DND-41 (cell line): Measurements from ENCODE around the gene BABAM1.

Source experiments
- EZH2 ChIP-seq: IDR thresholded peaks from 3 replicates; pipeline ENCODE4 v1.6.1; 2012; ENCODE audit warnings: borderline replicate concordance, low read depth, mild to moderate bottlenecking, moderate library complexity, low read length, inconsistent platforms; ENCODE audit not compliant: severe bottlenecking
- TF ChIP-seq, protein P1 (sequence below): IDR thresholded peaks from 2 replicates; pipeline ENCODE4 v1.5.1; 2012; ENCODE audit warnings: borderline replicate concordance, low read length, moderate library complexity, mild to moderate bottlenecking; ENCODE audit not compliant: poor library complexity, severe bottlenecking; ENCODE audit errors: extremely low read depth

DNA sequence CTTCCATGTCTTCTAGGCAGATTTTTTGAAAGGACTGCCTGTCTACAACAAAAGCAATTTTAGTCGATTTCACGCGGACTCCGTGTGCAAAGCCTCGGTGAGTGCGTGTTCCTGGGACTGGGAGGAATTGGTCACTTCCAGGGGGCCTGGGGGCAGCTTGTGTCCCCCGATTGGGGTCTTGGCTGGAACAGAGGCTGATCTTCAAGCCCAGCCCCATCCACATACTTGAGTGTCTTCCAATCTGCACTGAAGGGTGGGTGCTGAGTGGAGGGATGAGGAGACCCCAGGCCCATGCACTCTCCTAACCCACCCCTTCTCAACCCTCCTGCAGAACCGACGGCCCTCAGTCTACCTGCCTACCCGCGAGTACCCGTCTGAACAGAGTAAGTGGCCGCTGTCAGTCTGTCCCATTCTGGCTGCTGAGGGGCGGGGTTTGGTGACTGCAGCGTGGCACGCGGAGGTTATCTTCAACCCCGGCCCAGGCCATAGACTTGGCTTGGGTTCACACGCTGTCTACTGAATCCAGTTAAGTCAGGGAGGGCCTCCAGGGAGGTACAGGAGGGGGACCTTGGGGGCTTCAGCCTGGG lies 46.9 kb downstream of the BABAM1 start:
- no peak for TF ChIP-seq EZH2
- TF ChIP-seq, protein P1, sequence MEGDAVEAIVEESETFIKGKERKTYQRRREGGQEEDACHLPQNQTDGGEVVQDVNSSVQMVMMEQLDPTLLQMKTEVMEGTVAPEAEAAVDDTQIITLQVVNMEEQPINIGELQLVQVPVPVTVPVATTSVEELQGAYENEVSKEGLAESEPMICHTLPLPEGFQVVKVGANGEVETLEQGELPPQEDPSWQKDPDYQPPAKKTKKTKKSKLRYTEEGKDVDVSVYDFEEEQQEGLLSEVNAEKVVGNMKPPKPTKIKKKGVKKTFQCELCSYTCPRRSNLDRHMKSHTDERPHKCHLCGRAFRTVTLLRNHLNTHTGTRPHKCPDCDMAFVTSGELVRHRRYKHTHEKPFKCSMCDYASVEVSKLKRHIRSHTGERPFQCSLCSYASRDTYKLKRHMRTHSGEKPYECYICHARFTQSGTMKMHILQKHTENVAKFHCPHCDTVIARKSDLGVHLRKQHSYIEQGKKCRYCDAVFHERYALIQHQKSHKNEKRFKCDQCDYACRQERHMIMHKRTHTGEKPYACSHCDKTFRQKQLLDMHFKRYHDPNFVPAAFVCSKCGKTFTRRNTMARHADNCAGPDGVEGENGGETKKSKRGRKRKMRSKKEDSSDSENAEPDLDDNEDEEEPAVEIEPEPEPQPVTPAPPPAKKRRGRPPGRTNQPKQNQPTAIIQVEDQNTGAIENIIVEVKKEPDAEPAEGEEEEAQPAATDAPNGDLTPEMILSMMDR = no peak
